GM12874 (cell line): ENCODE data around the gene KRT12.

ENCODE experiments used
- TF ChIP-seq, protein P1 (sequence below): IDR thresholded peaks from 2 replicates; pipeline ENCODE4 v1.5.1; 2011; ENCODE audit warnings: low read depth, mild to moderate bottlenecking, control low read depth, low read length, moderate library complexity; ENCODE audit not compliant: insufficient read depth

The KRT12 gene

DNA sequence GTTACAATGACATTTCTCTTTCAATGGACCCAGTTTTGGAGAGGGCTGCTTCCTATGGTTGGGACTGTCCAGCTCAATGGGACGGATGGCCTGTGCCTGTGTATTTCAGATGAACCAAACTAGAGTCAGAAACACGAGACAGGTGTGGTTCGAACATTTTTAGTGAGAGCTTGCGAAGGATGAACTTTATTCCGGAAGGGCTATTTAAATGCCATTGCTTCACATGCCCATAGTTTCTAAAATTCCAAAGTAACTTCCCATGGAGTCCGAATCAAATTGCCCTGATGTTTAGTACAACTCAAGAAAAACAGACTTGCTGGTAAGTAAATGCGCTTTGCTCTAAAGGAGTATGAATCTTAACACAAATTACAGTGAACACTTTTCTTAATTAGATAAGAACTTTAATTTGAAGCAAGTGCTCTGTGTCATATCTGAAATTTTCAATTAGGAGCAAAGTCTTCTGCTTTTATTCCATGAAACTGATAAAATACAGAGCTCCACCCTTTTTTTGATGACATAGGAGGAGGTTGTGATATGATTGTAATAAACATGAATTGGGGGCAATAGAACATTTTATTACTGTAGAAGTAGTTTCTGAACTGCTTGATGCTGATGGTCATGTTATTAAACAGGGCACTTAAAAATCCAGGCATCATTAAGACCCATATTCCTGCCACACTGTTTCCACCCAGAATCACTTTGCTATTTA lies 16.8 kb upstream of the KRT12 start:
- TF ChIP-seq, protein P1, sequence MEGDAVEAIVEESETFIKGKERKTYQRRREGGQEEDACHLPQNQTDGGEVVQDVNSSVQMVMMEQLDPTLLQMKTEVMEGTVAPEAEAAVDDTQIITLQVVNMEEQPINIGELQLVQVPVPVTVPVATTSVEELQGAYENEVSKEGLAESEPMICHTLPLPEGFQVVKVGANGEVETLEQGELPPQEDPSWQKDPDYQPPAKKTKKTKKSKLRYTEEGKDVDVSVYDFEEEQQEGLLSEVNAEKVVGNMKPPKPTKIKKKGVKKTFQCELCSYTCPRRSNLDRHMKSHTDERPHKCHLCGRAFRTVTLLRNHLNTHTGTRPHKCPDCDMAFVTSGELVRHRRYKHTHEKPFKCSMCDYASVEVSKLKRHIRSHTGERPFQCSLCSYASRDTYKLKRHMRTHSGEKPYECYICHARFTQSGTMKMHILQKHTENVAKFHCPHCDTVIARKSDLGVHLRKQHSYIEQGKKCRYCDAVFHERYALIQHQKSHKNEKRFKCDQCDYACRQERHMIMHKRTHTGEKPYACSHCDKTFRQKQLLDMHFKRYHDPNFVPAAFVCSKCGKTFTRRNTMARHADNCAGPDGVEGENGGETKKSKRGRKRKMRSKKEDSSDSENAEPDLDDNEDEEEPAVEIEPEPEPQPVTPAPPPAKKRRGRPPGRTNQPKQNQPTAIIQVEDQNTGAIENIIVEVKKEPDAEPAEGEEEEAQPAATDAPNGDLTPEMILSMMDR, result no peak

- TF ChIP-seq, protein P1, result no peak
Measured at GRCh38 chr17:40883031-40883430, 16.0 kb upstream of the KRT12 start.

DNA sequence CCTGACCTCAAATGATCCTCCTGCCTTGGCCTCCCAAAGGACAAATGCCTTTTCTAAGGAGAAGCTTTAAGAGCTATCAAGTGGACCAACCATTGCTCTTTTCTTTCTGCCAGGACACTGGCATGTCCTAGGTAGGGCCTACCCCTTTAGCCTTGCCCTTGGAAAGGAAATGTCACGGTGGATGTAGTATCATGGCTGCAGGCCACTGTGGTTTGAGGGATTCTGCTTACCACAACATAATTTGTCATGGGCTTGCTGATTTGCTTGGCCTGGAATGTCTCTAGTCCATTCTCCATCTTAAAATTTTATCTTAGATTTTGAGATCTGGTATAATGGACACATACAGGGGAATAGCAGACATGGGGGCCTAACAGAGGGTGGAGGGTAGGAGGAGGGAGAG lies 12.0 kb upstream of the KRT12 start:
- TF ChIP-seq, protein P1, result no peak

- TF ChIP-seq, protein P1, result no peak
Measured at GRCh38 chr17:40878044-40878443, 11.0 kb upstream of the KRT12 start.

DNA sequence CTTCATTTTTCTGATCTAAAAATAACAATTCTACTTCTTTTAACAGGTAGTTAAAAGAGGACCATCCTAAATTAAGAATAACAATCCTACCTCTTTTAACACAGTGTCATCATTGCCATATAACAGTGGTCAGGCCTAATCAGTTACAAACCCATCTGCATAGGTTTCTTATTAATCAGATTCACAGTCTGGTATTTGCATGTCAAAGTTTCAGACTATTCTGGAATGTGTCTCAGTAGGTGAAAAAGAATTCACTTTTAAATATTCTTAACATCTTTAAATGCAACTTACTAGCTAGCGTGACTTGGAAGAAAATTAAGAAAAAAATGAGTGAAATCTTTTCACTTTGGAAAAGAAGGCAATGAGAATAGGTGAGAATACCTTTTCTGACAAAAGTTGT lies 6.8 kb upstream of the KRT12 start:
- TF ChIP-seq, protein P1, result no peak

GRCh38 chr17:40873255-40873654 lies 6.2 kb upstream of the KRT12 start:
- TF ChIP-seq, protein P1, result no peak

DNA sequence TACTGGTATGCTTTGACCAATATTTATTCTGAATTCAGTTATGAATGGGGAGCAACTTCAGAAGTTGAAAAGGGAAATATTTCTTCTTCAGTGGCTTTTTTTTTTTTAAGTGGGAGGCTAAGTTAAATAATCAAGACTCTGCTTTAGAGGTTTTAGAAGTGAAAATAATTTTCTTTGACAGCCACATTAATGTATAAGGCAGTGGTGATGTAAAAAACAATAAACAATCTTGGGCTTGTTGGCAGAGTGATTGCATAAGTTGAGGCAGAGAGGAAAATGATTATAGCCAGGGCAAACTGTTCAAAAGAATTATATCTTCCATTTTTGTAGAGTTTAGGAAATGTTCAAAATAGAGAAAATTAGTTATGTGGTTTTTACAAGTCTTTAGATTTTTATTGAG lies 5.4 kb upstream of the KRT12 start:
- TF ChIP-seq, protein P1, result no peak
